HepG2 (cell line): ENCODE data around the gene LGALS4. TPM values are rescaled to one million over a fixed set of nuclear protein-coding genes. Genes with fewer than 3 reads are reported as not detected.

Source experiments
- ATAC-seq: fragments of 200-7000 bp; cut with Tn5 transposase; 3 replicates; pipeline ENCODE4 v1.9.1; 2020; ENCODE audit warnings: mild to moderate bottlenecking, moderate library complexity
- BruUV-seq: library from RNA; stranded (reverse); fragments of 400-500 nt; replicated peaks from 2 replicates; lab custom pipeline; 2021; lab: Mats Ljungman, UMichigan
- CTCF ChIA-PET: fragments of 300-600 bp; formaldehyde crosslinking; extraction: SDS; loops from one replicate; lab custom pipeline; 2021; ENCODE audit warnings: low total read pairs, inconsistent platforms, low intra/inter-chr PET ratio; lab: Yijun Ruan, JAX
- POLR2A ChIA-PET: fragments of 350-600 bp; sonication (Branson Sonifier 250); formaldehyde crosslinking; loops from one replicate; lab custom pipeline; 2020; ENCODE audit warnings: antibody characterized with exemption, inconsistent platforms; lab: Yijun Ruan, JAX
- DNase-seq: peaks from one replicate; pipeline ENCODE4 v3.0.0-alpha.2; 2015; ENCODE audit warnings: low spot score
- FAIRE-seq: peaks from 3 replicates; lab custom pipeline; 2011; peaks lifted over from hg19 to GRCh38; lab: Jason Lieb, UNC
- H2AFZ ChIP-seq: one replicate; pipeline ENCODE4 v1.6.1; 2011; ENCODE audit warnings: low read length, inconsistent platforms
- H3K27ac ChIP-seq: fragments of 300-600 bp; 3 replicates; pipeline ENCODE4 v1.8.0; 2011; ENCODE audit warnings: mixed run types, mild to moderate bottlenecking, mixed read lengths, low read length, inconsistent platforms; ENCODE audit not compliant: insufficient read depth; ENCODE audit errors: extremely low read length
- H3K27me3 ChIP-seq, 2 experiments: fragments of 200-600 bp in 1 of 2; 2 replicates in 1 of 2; 3 replicates in 1 of 2; pipeline versions ENCODE4 v1.6.0 to v1.8.0; 2011; ENCODE audit warnings: low read length in 2 of 2, mild to moderate bottlenecking in 2 of 2, moderate library complexity in 2 of 2, inconsistent platforms in 1 of 2; ENCODE audit not compliant: insufficient read depth in 2 of 2, control insufficient read depth in 1 of 2
- H3K36me3 ChIP-seq, 2 experiments: fragments of 200-600 bp in 1 of 2; replicated peaks in 1 of 2; 2 replicates in 1 of 2; 3 replicates in 1 of 2; pipeline versions ENCODE4 v1.5.1 to v1.8.0; 2011; ENCODE audit warnings: low read length in 2 of 2, inconsistent platforms in 1 of 2; ENCODE audit not compliant: insufficient read depth in 2 of 2, control insufficient read depth in 1 of 2
- H3K4me1 ChIP-seq: 2 replicates; pipeline ENCODE4 v1.5.1; 2012; ENCODE audit warnings: low read length, inconsistent platforms; ENCODE audit not compliant: insufficient read depth
- H3K4me2 ChIP-seq: 2 replicates; pipeline ENCODE4 v1.6.0; 2011; ENCODE audit warnings: low read depth, low read length, inconsistent platforms
- H3K4me3 ChIP-seq, 3 experiments: fragments of 200-600 bp in 1 of 3; sonication (generic), shearing (Covaris generic) in 1 of 3; replicated peaks in 1 of 3; 2 replicates each; pipeline ENCODE4 v1.5.1; 2011 to 2016; ENCODE audit warnings: low read length in 3 of 3, inconsistent platforms in 2 of 3, low read depth in 2 of 3, mild to moderate bottlenecking in 2 of 3, control low read depth in 1 of 3, mixed read lengths in 1 of 3; ENCODE audit not compliant: insufficient read depth in 1 of 3
- H3K79me2 ChIP-seq: one replicate; pipeline ENCODE4 v1.6.1; 2011; ENCODE audit warnings: low read length, inconsistent platforms; ENCODE audit not compliant: insufficient read depth
- H3K9ac ChIP-seq: 2 replicates; pipeline ENCODE4 v1.6.0; 2011; ENCODE audit warnings: mild to moderate bottlenecking, low read depth, low read length, inconsistent platforms; ENCODE audit not compliant: insufficient read depth
- H3K9me3 ChIP-seq: 2 replicates; pipeline ENCODE4 v1.5.1; 2012; ENCODE audit warnings: mild to moderate bottlenecking, low read length
- H4K20me1 ChIP-seq: 2 replicates; pipeline ENCODE4 v1.6.0; 2011; ENCODE audit warnings: inconsistent platforms, mild to moderate bottlenecking, low read length, moderate library complexity; ENCODE audit not compliant: insufficient read depth
- AGO2 ChIP-seq: fragments of 200-400 bp; formaldehyde crosslinking; optimal IDR thresholded peaks from 2 replicates; pipeline ENCODE3; 2017; ENCODE audit warnings: mild to moderate bottlenecking, low read depth, low read length, moderate library complexity
- CBX1 ChIP-seq: IDR thresholded peaks from one replicate; pipeline ENCODE4 v1.6.1; 2016; ENCODE audit warnings: antibody characterized with exemption, low read depth
- RBFOX2 ChIP-seq: fragments of 200-400 bp; formaldehyde crosslinking; IDR thresholded peaks from 2 replicates; pipeline ENCODE4 v1.6.1; 2017; ENCODE audit warnings: low read depth, mild to moderate bottlenecking, low read length
- TBX2 ChIP-seq: sonication (generic); formaldehyde crosslinking; IDR thresholded peaks from 2 replicates; pipeline ENCODE4 v1.5.0; 2020; ENCODE audit warnings: missing genetic modification reagents, mild to moderate bottlenecking, borderline replicate concordance
- ZNF160 ChIP-seq: sonication (generic); formaldehyde crosslinking; IDR thresholded peaks from 2 replicates; pipeline ENCODE4 v1.8.0; 2022; ENCODE audit warnings: mild to moderate bottlenecking, inconsistent platforms, missing genetic modification reagents
- whole genome bisulfite sequencing: methylation state at CpG from one replicate; pipeline ENCODE4 v1.1.6; 2017; ENCODE audit warnings: low lambda C conversion rate; 5-methylcytosine and 5-hydroxymethylcytosine counted together
- in situ Hi-C: cut with HindIII; loops from 2 replicates; pipeline ENCODE4 v1.10.0; 2017; ENCODE audit warnings: low pct_unique_long_range_greater_than_20kb; ENCODE audit not compliant: extremely low pct_ligation_motif_present
- intact Hi-C: fragments of 100-400 bp; cut with micrococcal nuclease; formaldehyde crosslinking; loops from one replicate; pipeline ENCODE4 v1.10.0; 2022; ENCODE audit not compliant: unreplicated experiment
- polyA plus RNA-seq, 8 experiments: library from polyadenylated mRNA; depleted of rRNA in 3 of 8; stranded (reverse) in 7 of 8; unstranded in 1 of 8; fragments of >200 nt; fragmentation: Illumina TruSeq in 4 of 8; extraction: Trizol in 4 of 8; gene quantifications; 2 replicates each; pipeline versions ENCODE4 v1.2.1 to v1.2.3, GENCODE V29; 2011 to 2016; ENCODE audit warnings: low read depth in 4 of 8, missing spikeins in 1 of 8, mixed read lengths in 1 of 8; ENCODE audit not compliant: insufficient read depth in 1 of 8
- total RNA-seq, 5 experiments: library from RNA; depleted of rRNA; stranded (reverse); fragments of >200 nt; fragmentation: Illumina TruSeq; extraction: Trizol; gene quantifications; 2 replicates each; pipeline ENCODE4 v1.2.3, GENCODE V29; 2016; ENCODE audit warnings: low read depth in 1 of 5
- TF ChIP-seq, protein P1 (sequence below): sonication (generic); formaldehyde crosslinking; IDR thresholded peaks from 2 replicates; pipeline ENCODE4 v1.4.0; 2020; ENCODE audit warnings: missing genetic modification reagents, borderline replicate concordance
- TF ChIP-seq, protein P2 (sequence below): sonication (generic); formaldehyde crosslinking; IDR thresholded peaks from 2 replicates; pipeline ENCODE4 v1.5.1; 2020; ENCODE audit warnings: mild to moderate bottlenecking, missing genetic modification reagents, moderate library complexity

The LGALS4 gene
- total and polyA plus RNA-seq, 2 of the 13 experiments (the other 11 are each of a cell fraction or from before 2014, with no cell fraction given): 0.24 to 0.71 TPM

DNA sequence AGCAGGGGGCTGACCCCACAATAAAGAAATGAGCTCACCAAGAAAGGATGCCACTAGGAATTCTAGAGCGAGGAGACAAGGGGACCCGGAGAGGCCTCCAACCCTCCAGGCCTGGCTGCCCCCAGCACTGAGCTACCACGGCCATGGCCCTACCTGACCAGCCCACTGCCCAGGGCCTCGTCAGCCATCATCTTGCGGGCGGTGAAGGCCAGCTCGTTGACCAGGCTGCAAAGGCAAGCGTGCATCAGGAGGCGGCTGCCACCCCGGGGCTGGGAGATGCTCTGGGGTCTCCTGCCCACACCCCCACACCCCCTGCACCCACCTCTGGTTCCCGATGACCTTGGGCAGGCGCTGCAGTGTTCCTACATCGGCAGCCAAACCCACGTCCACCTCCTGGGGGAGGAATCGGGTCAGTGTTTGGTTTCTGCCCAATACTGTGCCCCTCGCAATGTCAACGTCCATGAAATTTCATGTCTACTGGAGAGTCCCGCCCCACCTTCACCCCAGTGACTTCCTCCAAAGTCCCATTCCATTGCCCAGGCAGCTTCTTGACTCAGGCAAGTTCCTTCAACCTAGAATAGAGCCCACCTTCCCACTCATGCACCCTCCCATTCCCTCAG lies 3.5 kb upstream of the LGALS4 start:
- H3K79me2 ChIP-seq: no peaks in the 10 kb centered on the region
- no peak overlapping the region for H3K27ac ChIP-seq
- intact Hi-C loops: no loop called here
- H3K4me2 ChIP-seq: no peak overlapping the region
- 97% methylated on average over 6 of the region's 18 CpGs for WGBS
- no peaks in the 10 kb centered on the region for H3K27me3 ChIP-seq
- no peaks in the 10 kb centered on the region for H3K9me3 ChIP-seq
- no TSS peak for BruUV-seq
- POLR2A ChIA-PET: interaction anchor here (1.0 to 1.7 kb wide), 3 partner anchors 15 to 33 kb away, joined by 3 to 4 read pairs (median 3); partner anchors contain the start of gene ECH1
- DNase-seq: no peak
- H3K4me3 ChIP-seq: no peak overlapping the region
- peaks cover 11 to 27% of the 10 kb centered on the region in 2 experiments; a peak in 4 of 5 replicates for H3K36me3 ChIP-seq
- no peak for ATAC-seq
- in situ Hi-C loops: no loop called here
- no peak overlapping the region for H2AFZ ChIP-seq
- FAIRE-seq: no peak
- H3K9ac ChIP-seq: no peak overlapping the region
- CTCF ChIA-PET: no interaction called here
- TF ChIP-seq RBFOX2: peak; percentile 57
- TF ChIP-seq TBX2 (CRISPR knock-in tag): no peak
- no peak for TF ChIP-seq CBX1
- TF ChIP-seq, protein P1, sequence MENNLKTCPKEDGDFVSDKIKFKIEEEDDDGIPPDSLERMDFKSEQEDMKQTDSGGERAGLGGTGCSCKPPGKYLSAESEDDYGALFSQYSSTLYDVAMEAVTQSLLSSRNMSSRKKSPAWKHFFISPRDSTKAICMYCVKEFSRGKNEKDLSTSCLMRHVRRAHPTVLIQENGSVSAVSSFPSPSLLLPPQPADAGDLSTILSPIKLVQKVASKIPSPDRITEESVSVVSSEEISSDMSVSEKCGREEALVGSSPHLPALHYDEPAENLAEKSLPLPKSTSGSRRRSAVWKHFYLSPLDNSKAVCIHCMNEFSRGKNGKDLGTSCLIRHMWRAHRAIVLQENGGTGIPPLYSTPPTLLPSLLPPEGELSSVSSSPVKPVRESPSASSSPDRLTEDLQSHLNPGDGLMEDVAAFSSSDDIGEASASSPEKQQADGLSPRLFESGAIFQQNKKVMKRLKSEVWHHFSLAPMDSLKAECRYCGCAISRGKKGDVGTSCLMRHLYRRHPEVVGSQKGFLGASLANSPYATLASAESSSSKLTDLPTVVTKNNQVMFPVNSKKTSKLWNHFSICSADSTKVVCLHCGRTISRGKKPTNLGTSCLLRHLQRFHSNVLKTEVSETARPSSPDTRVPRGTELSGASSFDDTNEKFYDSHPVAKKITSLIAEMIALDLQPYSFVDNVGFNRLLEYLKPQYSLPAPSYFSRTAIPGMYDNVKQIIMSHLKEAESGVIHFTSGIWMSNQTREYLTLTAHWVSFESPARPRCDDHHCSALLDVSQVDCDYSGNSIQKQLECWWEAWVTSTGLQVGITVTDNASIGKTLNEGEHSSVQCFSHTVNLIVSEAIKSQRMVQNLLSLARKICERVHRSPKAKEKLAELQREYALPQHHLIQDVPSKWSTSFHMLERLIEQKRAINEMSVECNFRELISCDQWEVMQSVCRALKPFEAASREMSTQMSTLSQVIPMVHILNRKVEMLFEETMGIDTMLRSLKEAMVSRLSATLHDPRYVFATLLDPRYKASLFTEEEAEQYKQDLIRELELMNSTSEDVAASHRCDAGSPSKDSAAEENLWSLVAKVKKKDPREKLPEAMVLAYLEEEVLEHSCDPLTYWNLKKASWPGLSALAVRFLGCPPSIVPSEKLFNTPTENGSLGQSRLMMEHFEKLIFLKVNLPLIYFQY: no peak
- TF ChIP-seq, protein P2, sequence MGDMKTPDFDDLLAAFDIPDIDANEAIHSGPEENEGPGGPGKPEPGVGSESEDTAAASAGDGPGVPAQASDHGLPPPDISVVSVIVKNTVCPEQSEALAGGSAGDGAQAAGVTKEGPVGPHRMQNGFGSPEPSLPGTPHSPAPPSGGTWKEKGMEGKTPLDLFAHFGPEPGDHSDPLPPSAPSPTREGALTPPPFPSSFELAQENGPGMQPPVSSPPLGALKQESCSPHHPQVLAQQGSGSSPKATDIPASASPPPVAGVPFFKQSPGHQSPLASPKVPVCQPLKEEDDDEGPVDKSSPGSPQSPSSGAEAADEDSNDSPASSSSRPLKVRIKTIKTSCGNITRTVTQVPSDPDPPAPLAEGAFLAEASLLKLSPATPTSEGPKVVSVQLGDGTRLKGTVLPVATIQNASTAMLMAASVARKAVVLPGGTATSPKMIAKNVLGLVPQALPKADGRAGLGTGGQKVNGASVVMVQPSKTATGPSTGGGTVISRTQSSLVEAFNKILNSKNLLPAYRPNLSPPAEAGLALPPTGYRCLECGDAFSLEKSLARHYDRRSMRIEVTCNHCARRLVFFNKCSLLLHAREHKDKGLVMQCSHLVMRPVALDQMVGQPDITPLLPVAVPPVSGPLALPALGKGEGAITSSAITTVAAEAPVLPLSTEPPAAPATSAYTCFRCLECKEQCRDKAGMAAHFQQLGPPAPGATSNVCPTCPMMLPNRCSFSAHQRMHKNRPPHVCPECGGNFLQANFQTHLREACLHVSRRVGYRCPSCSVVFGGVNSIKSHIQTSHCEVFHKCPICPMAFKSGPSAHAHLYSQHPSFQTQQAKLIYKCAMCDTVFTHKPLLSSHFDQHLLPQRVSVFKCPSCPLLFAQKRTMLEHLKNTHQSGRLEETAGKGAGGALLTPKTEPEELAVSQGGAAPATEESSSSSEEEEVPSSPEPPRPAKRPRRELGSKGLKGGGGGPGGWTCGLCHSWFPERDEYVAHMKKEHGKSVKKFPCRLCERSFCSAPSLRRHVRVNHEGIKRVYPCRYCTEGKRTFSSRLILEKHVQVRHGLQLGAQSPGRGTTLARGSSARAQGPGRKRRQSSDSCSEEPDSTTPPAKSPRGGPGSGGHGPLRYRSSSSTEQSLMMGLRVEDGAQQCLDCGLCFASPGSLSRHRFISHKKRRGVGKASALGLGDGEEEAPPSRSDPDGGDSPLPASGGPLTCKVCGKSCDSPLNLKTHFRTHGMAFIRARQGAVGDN (CRISPR knock-in tag): 0 out of 2 replicates have a peak, but pooled peaks have one; percentile 4
- no peak for TF ChIP-seq AGO2
- TF ChIP-seq ZNF160 (CRISPR knock-in tag): no peak
- no peaks in the 10 kb centered on the region for H4K20me1 ChIP-seq
- H3K4me1 ChIP-seq: peaks cover 45% of the 10 kb centered on the region
